Measurements from ENCODE around the gene HSDL2. TPM values are rescaled to one million over a fixed set of nuclear protein-coding genes. Genes with fewer than 3 reads are reported as not detected.
"Not testable (repeated sequence)": the region's sequence is repeated elsewhere in the genome, so short reads cannot be mapped to it uniquely, and the experiment has no call there.

HSDL2 gene
- total and polyA plus RNA-seq, 4 donors, result 22.5 to 58.6 (median 34.8) TPM

DNA sequence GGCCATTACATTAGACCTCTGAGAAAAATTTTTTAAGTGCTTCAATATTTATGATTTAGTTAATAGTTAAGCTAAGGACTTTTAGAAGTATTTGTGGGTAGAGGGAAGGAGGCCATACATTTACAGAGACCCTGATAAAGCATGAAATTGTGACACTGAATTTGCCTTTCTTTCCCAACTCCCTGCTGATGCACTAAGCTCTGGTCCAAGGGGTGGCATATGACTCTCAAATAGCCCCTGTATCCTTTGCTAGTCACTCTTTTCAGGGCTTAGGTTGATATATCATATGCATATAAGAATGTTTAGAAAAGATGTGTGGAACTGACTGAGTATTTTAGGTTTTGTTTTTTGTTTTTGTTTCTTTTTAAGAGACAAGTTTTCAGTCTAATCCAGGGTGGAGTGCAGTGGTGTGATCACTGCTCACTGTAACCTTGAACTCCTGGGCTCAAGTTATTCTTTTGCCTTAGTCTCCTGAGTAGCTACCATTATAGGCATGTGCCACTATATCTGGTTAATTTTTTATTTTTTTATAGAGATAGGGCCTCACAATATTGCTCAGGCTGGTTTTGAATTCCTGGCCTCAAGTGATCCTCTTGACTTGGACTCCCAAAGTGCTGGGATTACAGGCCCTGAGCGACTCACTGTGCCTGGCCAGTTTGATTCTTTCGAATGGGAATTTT is 127.2 kb downstream of the HSDL2 start:
- Histone ChIP-seq H3K36me3 (ENCODE audit: control insufficient read depth in 4 of 4, insufficient read depth in 4 of 4, low read length in 4 of 4) (no peaks in the 10 kb centered on the region), H3K4me1 (ENCODE audit: control insufficient read depth in 5 of 5, insufficient read depth in 5 of 5, low read length in 5 of 5) (peaks cover 2 to 45% (median 13%) of the 10 kb centered on the region in 5 donors), H3K27me3 (ENCODE audit: control insufficient read depth in 3 of 3, insufficient read depth in 3 of 3, low read length in 2 of 3) (no peaks in the 10 kb centered on the region), H3K27ac (ENCODE audit: low read depth in 1 of 2, low read length in 1 of 2) (no peak overlapping the region), H3K9me3 (ENCODE audit: control insufficient read depth in 4 of 4, insufficient read depth in 3 of 4, low read length in 3 of 4) (no peaks in the 10 kb centered on the region), H3K4me3 (no peak overlapping the region), H3K9ac (ENCODE audit: insufficient read depth in 1 of 2, low read length in 2 of 2) (no peak overlapping the region)
- 79 to 94% methylated on average over 2 of the region's 2 CpGs for WGBS, 2 donors
- TF ChIP-seq, protein P1, sequence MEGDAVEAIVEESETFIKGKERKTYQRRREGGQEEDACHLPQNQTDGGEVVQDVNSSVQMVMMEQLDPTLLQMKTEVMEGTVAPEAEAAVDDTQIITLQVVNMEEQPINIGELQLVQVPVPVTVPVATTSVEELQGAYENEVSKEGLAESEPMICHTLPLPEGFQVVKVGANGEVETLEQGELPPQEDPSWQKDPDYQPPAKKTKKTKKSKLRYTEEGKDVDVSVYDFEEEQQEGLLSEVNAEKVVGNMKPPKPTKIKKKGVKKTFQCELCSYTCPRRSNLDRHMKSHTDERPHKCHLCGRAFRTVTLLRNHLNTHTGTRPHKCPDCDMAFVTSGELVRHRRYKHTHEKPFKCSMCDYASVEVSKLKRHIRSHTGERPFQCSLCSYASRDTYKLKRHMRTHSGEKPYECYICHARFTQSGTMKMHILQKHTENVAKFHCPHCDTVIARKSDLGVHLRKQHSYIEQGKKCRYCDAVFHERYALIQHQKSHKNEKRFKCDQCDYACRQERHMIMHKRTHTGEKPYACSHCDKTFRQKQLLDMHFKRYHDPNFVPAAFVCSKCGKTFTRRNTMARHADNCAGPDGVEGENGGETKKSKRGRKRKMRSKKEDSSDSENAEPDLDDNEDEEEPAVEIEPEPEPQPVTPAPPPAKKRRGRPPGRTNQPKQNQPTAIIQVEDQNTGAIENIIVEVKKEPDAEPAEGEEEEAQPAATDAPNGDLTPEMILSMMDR (IDR thresholded peaks at IDR 0.05; ENCODE audit: control extremely low read depth, extremely low read depth), result no peak
- DNase-seq, result peak in 1 of 3 donors; percentile 33
- no peak for ATAC-seq (ENCODE audit: insufficient read depth, low FRiP score)

DNA sequence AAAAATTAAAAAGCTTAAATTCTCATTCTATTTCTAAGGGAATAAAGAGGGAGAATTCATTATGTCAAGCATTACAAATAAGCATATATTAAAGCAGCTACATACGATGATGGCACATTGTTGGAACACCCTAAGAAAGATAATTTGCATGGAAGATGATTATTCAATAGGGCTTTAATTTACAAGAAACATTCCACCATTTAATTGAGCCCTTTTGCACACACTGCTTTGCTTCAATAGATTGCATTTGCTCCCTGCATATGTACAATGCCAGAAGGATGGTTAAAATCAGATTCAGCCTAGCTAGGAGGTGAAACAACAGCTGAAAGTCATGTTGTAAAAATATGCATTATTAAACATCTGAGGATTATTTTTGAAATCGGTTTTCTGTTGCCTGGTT is 128.5 kb downstream of the HSDL2 start:
- DNase-seq, result no peak
- Histone ChIP-seq H3K4me3 (no peak overlapping the region), H3K27me3 (ENCODE audit: control insufficient read depth in 3 of 3, insufficient read depth in 3 of 3, low read length in 2 of 3) (no peaks in the 10 kb centered on the region), H3K4me1 (ENCODE audit: control insufficient read depth in 5 of 5, insufficient read depth in 5 of 5, low read length in 5 of 5) (peaks cover 0 to 33% (median 11%) of the 10 kb centered on the region in 5 donors), H3K9ac (ENCODE audit: insufficient read depth in 1 of 2, low read length in 2 of 2) (no peak overlapping the region), H3K27ac (ENCODE audit: low read depth in 1 of 2, low read length in 1 of 2) (no peak overlapping the region), H3K9me3 (ENCODE audit: control insufficient read depth in 4 of 4, insufficient read depth in 3 of 4, low read length in 3 of 4) (no peaks in the 10 kb centered on the region), H3K36me3 (ENCODE audit: control insufficient read depth in 4 of 4, insufficient read depth in 4 of 4, low read length in 4 of 4) (no peaks in the 10 kb centered on the region)
- 80 to 87% methylated on average over 2 of the region's 2 CpGs for WGBS, 2 donors
- no peak for ATAC-seq (ENCODE audit: insufficient read depth, low FRiP score)
- TF ChIP-seq, protein P1 (IDR thresholded peaks at IDR 0.05; ENCODE audit: control extremely low read depth, extremely low read depth), result no peak

DNA sequence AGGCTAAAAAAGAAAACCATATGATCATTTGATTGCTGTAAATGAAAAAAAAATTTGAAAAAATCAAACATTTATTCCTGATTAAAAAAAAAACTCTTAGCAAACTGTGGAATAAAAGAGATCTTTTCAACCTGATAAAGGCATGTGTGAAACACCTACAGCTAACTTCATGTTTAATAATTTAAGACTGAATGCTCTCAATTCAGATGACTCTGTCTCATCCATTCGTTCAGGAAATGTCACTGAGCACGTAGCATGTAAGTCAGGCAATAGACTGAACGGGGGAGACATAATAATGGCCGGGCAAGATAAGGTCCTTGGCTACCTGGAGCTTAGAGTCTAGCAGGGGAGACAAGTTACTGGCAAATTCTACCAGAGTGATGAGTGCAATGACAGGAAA is 132.5 kb downstream of the HSDL2 start:
- whole genome bisulfite sequencing, 2 donors, result 87 to 94% methylated on average over 2 to 4 of the region's 4 CpGs
- H3K9me3 ChIP-seq (ENCODE audit: control insufficient read depth in 4 of 4, insufficient read depth in 3 of 4, low read length in 3 of 4); H3K27ac ChIP-seq (ENCODE audit: low read depth in 1 of 2, low read length in 1 of 2); H3K27me3 ChIP-seq (ENCODE audit: control insufficient read depth in 3 of 3, insufficient read depth in 3 of 3, low read length in 2 of 3); H3K9ac ChIP-seq (ENCODE audit: insufficient read depth in 1 of 2, low read length in 2 of 2); H3K4me3 ChIP-seq; ATAC-seq (ENCODE audit: insufficient read depth, low FRiP score); H3K36me3 ChIP-seq (ENCODE audit: control insufficient read depth in 4 of 4, insufficient read depth in 4 of 4, low read length in 4 of 4); DNase-seq: not testable (repeated sequence)
- peaks cover 0 to 18% (median 8%) of the 10 kb centered on the region in 5 donors for H3K4me1 ChIP-seq (ENCODE audit: control insufficient read depth in 5 of 5, insufficient read depth in 5 of 5, low read length in 5 of 5)

DNA sequence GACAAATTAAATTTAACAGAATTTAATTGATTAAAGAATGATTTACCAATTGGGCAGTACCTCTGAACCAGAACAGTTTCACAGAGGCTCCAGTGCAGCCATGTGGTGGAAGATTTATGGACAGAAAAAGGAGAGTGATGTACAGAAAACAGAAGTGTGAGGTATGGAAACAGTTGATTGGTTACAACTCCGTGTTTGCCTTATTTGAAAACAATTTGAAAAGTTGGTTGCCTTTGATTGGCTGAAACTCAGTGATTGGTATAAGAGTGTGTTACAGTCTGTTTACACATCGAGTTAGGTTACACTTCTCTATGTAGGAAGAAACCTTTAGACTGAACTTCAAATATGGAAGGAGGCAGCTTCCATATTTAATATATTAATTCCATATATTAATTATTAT is 136.9 kb downstream of the HSDL2 start:
- no peaks in the 10 kb centered on the region for H3K9me3 ChIP-seq (ENCODE audit: control insufficient read depth in 4 of 4, insufficient read depth in 3 of 4, low read length in 3 of 4)
- no peak overlapping the region for H3K9ac ChIP-seq (ENCODE audit: insufficient read depth in 1 of 2, low read length in 2 of 2)
- H3K4me3 ChIP-seq, result no peak overlapping the region
- H3K27ac ChIP-seq (ENCODE audit: low read depth in 1 of 2, low read length in 1 of 2), result no peak overlapping the region
- no peak for DNase-seq
- no peaks in the 10 kb centered on the region for H3K27me3 ChIP-seq (ENCODE audit: control insufficient read depth in 3 of 3, insufficient read depth in 3 of 3, low read length in 2 of 3)
- TF ChIP-seq, protein P1 (IDR thresholded peaks at IDR 0.05; ENCODE audit: control extremely low read depth, extremely low read depth), result no peak
- 90 to 91% methylated on average over 2 of the region's 2 CpGs for WGBS, 2 donors
- peaks cover 0 to 10% (median 0%) of the 10 kb centered on the region in 5 donors for H3K4me1 ChIP-seq (ENCODE audit: control insufficient read depth in 5 of 5, insufficient read depth in 5 of 5, low read length in 5 of 5)
- H3K36me3 ChIP-seq (ENCODE audit: control insufficient read depth in 4 of 4, insufficient read depth in 4 of 4, low read length in 4 of 4), result no peaks in the 10 kb centered on the region
- no peak for ATAC-seq (ENCODE audit: insufficient read depth, low FRiP score)

Measured in lung (tissue), 12 donors.